Breast epithelium (tissue), 3 donors: ENCODE results near the gene SHB.

ENCODE experiments used
- POLR2A ChIP-seq: fragments of 450-650 bp; IDR thresholded peaks from one replicate; pipeline ENCODE4 v1.6.1; 2016; ENCODE audit warnings: antibody characterized with exemption, mild to moderate bottlenecking, moderate library complexity
- POLR2AphosphoS5 ChIP-seq, 3 donors: sonication (generic); formaldehyde crosslinking; IDR thresholded peaks; one replicate each; pipeline ENCODE4 v1.6.1; 2017; ENCODE audit warnings: antibody characterized with exemption in 3 of 3
- TF ChIP-seq, protein P1 (sequence below), 3 donors: fragments of 450-650 bp; IDR thresholded peaks; one replicate each; pipeline ENCODE4 v1.5.1; 2016 to 2017; ENCODE audit warnings: antibody characterized with exemption in 3 of 3, mild to moderate bottlenecking in 3 of 3, moderate library complexity in 3 of 3

DNA sequence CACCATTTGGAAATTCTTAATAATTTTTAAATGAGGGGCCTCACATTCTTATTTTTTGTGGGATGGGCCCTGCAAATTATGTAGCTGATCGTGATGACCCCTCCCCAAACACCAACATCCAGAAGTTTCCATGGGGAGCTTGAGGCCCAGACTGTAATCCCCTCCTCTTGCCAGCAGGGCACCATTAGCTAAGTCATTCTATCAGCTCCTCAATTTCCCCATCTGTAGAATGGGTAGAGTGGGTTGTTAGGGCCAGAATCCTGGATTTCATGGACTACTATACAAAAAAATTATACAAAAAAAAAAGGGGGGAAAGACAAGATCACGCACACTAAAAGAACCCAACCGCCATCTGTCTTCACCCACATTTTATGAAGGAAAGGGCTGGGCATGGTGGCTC, 38.4 kb downstream of the SHB start:
- TF ChIP-seq, protein P1, sequence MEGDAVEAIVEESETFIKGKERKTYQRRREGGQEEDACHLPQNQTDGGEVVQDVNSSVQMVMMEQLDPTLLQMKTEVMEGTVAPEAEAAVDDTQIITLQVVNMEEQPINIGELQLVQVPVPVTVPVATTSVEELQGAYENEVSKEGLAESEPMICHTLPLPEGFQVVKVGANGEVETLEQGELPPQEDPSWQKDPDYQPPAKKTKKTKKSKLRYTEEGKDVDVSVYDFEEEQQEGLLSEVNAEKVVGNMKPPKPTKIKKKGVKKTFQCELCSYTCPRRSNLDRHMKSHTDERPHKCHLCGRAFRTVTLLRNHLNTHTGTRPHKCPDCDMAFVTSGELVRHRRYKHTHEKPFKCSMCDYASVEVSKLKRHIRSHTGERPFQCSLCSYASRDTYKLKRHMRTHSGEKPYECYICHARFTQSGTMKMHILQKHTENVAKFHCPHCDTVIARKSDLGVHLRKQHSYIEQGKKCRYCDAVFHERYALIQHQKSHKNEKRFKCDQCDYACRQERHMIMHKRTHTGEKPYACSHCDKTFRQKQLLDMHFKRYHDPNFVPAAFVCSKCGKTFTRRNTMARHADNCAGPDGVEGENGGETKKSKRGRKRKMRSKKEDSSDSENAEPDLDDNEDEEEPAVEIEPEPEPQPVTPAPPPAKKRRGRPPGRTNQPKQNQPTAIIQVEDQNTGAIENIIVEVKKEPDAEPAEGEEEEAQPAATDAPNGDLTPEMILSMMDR (IDR thresholded peaks at IDR 0.05), result no peak
- TF ChIP-seq POLR2A (no peak), POLR2AphosphoS5 (IDR thresholded peaks at IDR 0.05) (no peak)
